GM13976 (cell line): ENCODE measurements around the gene SDC1.

Experiments
- DNase-seq: peaks from one replicate; pipeline ENCODE4 v3.0.0; 2012; ENCODE audit warnings: low spot score
- in situ Hi-C: fragments of 300-500 bp; cut with MboI; formaldehyde crosslinking; loops from one replicate; pipeline ENCODE4 v1.12.0; 2022; ENCODE audit warnings: low sequenced_read_pairs, mixed read lengths, inconsistent platforms; ENCODE audit not compliant: unreplicated experiment
- TF ChIP-seq, protein P1 (sequence below): IDR thresholded peaks from 2 replicates; pipeline ENCODE4 v1.5.1; 2012; ENCODE audit warnings: borderline replicate concordance, mild to moderate bottlenecking; ENCODE audit not compliant: insufficient read depth; ENCODE audit errors: extremely low read depth, missing control alignments, control extremely low read depth

Gene SDC1

DNA sequence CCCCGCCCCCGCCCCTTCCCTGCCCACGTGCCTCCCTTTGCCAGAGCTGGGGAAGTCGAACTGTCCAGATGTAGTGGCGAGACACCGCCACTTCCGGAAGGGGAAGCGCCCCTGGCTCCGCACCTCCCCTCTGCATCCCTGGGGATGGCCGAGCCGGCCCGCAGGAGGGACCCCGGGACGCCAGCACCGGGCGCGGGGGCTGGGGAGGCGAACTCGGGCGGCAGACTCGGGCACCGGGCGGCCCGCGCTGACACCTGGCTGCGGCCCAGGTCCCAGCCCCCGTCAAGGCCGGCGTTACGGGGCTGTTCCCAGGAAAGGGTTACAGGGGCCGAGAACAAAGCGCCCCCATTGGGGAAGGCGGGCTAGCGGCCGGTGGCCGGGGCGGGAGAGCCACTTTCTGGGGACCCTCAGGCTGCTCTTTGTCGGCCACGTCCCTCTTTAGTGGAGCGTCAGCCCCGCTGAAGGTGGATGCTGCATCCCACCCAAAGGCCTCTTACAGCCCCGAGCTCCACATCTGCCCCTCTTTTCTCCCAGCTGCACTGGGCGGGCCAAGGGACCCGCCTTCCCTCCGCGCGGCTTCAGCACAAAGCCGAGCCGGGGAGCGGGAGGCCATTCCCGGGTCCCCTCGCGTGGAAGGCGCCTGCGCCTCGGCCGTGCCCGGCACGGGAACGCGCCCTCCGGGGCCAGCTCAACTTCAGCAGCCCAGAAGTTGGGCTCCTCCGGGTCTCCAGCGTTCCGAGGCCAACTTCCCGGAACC, 1.3 kb downstream of the SDC1 start:
- TF ChIP-seq, protein P1, sequence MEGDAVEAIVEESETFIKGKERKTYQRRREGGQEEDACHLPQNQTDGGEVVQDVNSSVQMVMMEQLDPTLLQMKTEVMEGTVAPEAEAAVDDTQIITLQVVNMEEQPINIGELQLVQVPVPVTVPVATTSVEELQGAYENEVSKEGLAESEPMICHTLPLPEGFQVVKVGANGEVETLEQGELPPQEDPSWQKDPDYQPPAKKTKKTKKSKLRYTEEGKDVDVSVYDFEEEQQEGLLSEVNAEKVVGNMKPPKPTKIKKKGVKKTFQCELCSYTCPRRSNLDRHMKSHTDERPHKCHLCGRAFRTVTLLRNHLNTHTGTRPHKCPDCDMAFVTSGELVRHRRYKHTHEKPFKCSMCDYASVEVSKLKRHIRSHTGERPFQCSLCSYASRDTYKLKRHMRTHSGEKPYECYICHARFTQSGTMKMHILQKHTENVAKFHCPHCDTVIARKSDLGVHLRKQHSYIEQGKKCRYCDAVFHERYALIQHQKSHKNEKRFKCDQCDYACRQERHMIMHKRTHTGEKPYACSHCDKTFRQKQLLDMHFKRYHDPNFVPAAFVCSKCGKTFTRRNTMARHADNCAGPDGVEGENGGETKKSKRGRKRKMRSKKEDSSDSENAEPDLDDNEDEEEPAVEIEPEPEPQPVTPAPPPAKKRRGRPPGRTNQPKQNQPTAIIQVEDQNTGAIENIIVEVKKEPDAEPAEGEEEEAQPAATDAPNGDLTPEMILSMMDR = no peak
- in situ Hi-C loops = loop anchor here (10.0 kb wide), 1 partner anchor 89 kb away; no protein-coding TSS in a partner anchor

DNA sequence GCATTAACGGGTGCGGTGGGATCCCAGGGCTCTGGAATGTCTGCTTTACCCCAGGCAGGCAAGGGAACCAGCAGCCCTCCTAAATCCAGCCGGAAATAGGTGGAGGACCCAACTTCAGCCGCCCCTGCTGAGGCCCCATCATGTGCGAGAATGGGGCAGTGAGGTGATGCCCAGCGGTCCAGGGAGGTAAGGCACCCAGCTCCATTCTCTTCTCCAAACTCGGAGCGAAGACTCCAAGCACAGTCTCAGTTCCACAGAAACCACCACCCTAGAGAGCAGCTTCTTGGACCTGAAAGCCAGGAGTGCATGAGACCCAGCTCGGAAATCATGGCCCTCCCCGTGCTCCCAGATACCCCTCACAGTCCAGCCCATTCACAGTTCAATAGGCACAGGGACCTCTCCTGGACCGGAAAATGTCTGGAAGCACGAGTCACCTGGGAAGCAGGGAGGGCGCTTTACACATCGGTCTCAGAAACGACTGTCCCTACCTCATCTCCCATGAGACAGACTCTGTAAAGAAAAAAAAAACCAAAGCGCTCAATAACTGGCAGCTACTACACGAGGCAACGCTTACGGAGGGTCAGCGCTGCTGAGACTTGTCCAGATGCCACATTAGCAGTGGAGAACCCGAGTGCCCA, 2.0 kb downstream of the SDC1 start:
- TF ChIP-seq, protein P1 = no peak
- no peak for DNase-seq
- in situ Hi-C loops = loop anchor here (10.0 kb wide), 1 partner anchor 88 kb away; no protein-coding TSS in a partner anchor

More for the DNA sequence above, 1.3 kb downstream of the SDC1 start:
- no peak for DNase-seq

DNA sequence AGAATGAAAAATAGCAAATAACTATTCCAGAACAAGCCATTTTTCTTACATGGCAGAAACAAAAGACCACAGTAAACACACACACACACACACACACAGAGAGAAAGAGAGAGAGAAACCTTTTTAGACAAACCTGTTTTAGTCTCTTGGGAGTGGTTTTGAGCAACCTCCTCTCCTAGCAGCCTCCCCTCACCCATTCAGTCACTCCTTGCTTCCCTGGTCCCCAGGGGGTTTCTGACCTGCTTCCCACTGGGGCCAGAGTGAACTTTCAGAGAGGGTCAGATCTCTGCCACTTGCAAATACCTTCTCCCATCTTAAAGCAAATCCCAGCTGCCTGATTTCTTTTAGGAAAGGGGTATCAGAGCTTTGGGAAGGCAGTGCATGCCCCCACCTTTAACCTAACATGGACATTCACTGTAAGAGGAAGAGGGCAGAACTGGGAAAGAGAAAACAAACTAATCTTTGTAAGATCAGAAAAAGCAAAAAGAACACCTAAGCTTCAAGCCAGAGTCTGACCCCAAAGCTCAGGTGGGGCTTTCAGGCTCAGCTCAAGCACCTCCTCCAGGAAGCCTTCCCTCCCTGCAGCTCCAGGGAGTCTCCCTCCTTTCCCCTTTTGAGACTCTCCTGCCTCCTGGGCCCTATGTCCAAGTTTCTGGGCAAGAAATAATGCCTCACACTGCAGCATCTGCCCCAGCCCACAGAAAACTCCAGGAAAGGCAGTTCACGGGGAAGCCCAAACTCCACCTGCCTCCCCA, 2.7 kb downstream of the SDC1 start:
- no peak for DNase-seq
- in situ Hi-C loops = loop anchor here (10.0 kb wide), 1 partner anchor 87 kb away; no protein-coding TSS in a partner anchor
- TF ChIP-seq, protein P1 = no peak

DNA sequence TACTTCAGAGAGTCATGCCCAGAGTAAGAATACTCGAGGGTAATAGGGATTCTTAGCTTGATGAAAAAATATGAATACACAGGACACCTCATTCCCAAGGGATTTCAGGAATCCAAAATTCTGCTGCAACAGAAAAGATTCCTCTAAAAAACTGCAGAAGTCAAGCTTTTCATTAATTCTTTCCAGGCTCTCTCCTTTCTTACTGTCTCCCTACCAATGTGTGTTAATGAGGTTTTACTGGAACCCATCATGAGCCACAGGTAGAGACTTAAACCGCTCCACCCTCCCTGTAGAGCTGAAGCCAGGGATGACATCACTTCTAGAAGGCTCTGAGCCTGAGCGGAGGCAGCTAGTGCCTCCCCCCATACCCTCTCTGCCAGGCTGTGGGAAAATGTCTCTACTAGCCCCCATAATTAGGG, 3.4 kb downstream of the SDC1 start:
- TF ChIP-seq, protein P1 = no peak
- DNase-seq = no peak
- in situ Hi-C loops = loop anchor here (10.0 kb wide), 1 partner anchor 87 kb away; no protein-coding TSS in a partner anchor

DNA sequence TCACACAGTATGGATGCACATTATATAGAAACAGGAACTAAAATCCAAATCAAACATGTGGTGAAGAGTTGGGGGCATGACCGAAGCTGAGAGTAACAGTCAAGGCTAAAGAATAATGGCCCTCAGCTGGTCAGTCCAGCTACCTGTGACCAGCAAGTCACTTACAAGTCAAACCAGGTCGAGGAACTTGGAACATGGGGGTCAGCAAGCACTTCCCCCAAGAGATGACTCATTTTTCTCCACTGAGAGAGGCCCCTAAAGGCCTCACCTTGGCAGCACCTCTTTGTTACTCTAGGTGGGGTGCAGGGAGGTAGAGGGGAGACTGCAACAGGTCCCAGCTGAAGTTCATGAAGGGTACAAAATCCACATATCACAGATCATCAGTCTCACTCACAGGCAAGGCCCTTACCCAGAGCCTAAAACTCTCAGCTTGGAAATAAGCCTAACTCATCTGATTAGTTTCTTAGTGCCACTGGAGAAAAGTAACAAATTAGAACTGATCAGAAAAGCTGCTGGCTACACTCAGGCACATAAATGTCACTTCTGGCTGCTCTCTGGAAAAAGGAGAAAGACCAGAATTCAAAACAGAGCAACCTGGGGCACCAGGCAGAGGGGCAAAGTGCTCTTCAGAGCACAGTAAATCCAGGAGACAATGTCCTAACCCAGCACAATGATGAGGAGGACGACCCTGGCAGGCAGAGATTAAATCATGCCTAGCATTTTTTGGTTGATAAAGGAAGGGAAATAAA, 4.0 kb downstream of the SDC1 start:
- DNase-seq = no peak
- in situ Hi-C loops = loop anchor here (10.0 kb wide), 1 partner anchor 86 kb away; no protein-coding TSS in a partner anchor
- TF ChIP-seq, protein P1 = no peak
